ENCODE results near the gene LRRK2.
A peak's percentile ranks its signal among the peaks of the same experiment; 100 is the strongest.

Gene LRRK2

GRCh38 chr12:40192704-40193255 lies 32.0 kb upstream of the LRRK2 start:
- Histone ChIP-seq H3K9me3 (ENCODE audit: control insufficient read depth, low read length) (no peaks in the 10 kb centered on the region), H3K27me3 (ENCODE audit: control insufficient read depth, insufficient read depth, low read length) (no peaks in the 10 kb centered on the region), H3K79me2 (no peaks in the 10 kb centered on the region), H3K9ac (no peak overlapping the region), H3K4me3 (ENCODE audit: low read depth, low read length) (no peak overlapping the region), H3K36me3 (ENCODE audit: control insufficient read depth, insufficient read depth, low read length) (no peaks in the 10 kb centered on the region), H2AFZ (peak overlapping the region; percentile 8), H3K4me2 (ENCODE audit: low read length) (no peak overlapping the region), H3K4me1 (no peaks in the 10 kb centered on the region), H3K27ac (no peak overlapping the region)
- TF ChIP-seq CTCF (IDR thresholded peaks at IDR 0.05) = no peak

GRCh38 chr12:40194846-40195245 lies 30.0 kb upstream of the LRRK2 start:
- H3K27ac ChIP-seq = no peak overlapping the region
- no peak overlapping the region for H3K4me3 ChIP-seq (ENCODE audit: low read depth, low read length)
- no peak overlapping the region for H3K4me2 ChIP-seq (ENCODE audit: low read length)
- no peak overlapping the region for H3K9ac ChIP-seq
- no peaks in the 10 kb centered on the region for H3K4me1 ChIP-seq
- H3K36me3 ChIP-seq (ENCODE audit: control insufficient read depth, insufficient read depth, low read length) = no peaks in the 10 kb centered on the region
- H2AFZ ChIP-seq = no peak overlapping the region
- no peaks in the 10 kb centered on the region for H3K9me3 ChIP-seq (ENCODE audit: control insufficient read depth, low read length)
- TF ChIP-seq CTCF (IDR thresholded peaks at IDR 0.05) = no peak
- H3K79me2 ChIP-seq = no peaks in the 10 kb centered on the region
- no peaks in the 10 kb centered on the region for H3K27me3 ChIP-seq (ENCODE audit: control insufficient read depth, insufficient read depth, low read length)

- no peaks in the 10 kb centered on the region for H3K27me3 ChIP-seq (ENCODE audit: control insufficient read depth, insufficient read depth, low read length)
- no peak overlapping the region for H3K27ac ChIP-seq
- H3K79me2 ChIP-seq = no peaks in the 10 kb centered on the region
- H3K36me3 ChIP-seq (ENCODE audit: control insufficient read depth, insufficient read depth, low read length) = no peaks in the 10 kb centered on the region
- H3K4me1 ChIP-seq = no peaks in the 10 kb centered on the region
- no peaks in the 10 kb centered on the region for H3K9me3 ChIP-seq (ENCODE audit: control insufficient read depth, low read length)
- TF ChIP-seq CTCF (IDR thresholded peaks at IDR 0.05) = no peak
- no peak overlapping the region for H3K9ac ChIP-seq
- H3K4me3 ChIP-seq (ENCODE audit: low read depth, low read length) = no peak overlapping the region
- H2AFZ ChIP-seq = no peak overlapping the region
- no peak overlapping the region for H3K4me2 ChIP-seq (ENCODE audit: low read length)
Measured at GRCh38 chr12:40197590-40197989, 27.2 kb upstream of the LRRK2 start.

GRCh38 chr12:40198601-40199000 lies 26.2 kb upstream of the LRRK2 start:
- Histone ChIP-seq H3K9me3 (ENCODE audit: control insufficient read depth, low read length) (no peaks in the 10 kb centered on the region), H2AFZ (no peak overlapping the region), H3K79me2 (no peaks in the 10 kb centered on the region), H3K9ac (no peak overlapping the region), H3K4me1 (no peaks in the 10 kb centered on the region), H3K4me3 (ENCODE audit: low read depth, low read length) (no peak overlapping the region), H3K4me2 (ENCODE audit: low read length) (no peak overlapping the region), H3K36me3 (ENCODE audit: control insufficient read depth, insufficient read depth, low read length) (no peaks in the 10 kb centered on the region), H3K27me3 (ENCODE audit: control insufficient read depth, insufficient read depth, low read length) (no peaks in the 10 kb centered on the region), H3K27ac (no peak overlapping the region)
- TF ChIP-seq CTCF (IDR thresholded peaks at IDR 0.05) = no peak
